GM19239 (cell line): ENCODE data around the gene RRM1.
"Not testable (repeated sequence)": the region's sequence is repeated elsewhere in the genome, so short reads cannot be mapped to it uniquely, and the experiment has no call there.

ENCODE experiments used
- DNase-seq: peaks from one replicate; pipeline ENCODE4 v3.0.0; 2011; ENCODE audit warnings: low spot score; ENCODE audit not compliant: insufficient read length
- FAIRE-seq: peaks from 2 replicates; lab custom pipeline; 2011; peaks lifted over from hg19 to GRCh38; lab: Jason Lieb, UNC

Gene RRM1

GRCh38 chr11:4127357-4127756 is 32.8 kb downstream of the RRM1 start:
- FAIRE-seq (no peak), DNase-seq (no peak)

GRCh38 chr11:4130219-4130618 is 35.6 kb downstream of the RRM1 start:
- not testable (repeated sequence) for FAIRE-seq, DNase-seq

- DNase-seq = no peak
Measured at GRCh38 chr11:4134806-4135205, 40.2 kb downstream of the RRM1 start.

GRCh38 chr11:4138497-4138896 is 43.9 kb downstream of the RRM1 start:
- no peak for DNase-seq
- FAIRE-seq = no peak

More at GRCh38 chr11:4134806-4135205, 40.2 kb downstream of the RRM1 start:
- no peak for FAIRE-seq

GRCh38 chr11:4140067-4140636 is 45.6 kb downstream of the RRM1 start:
- FAIRE-seq = no peak

GRCh38 chr11:4146070-4146771 is 51.6 kb downstream of the RRM1 start:
- FAIRE-seq (no peak), DNase-seq (no peak)

More at GRCh38 chr11:4140067-4140636, 45.6 kb downstream of the RRM1 start:
- no peak for DNase-seq

- FAIRE-seq = no peak
Measured at GRCh38 chr11:4146772-4147098, 52.1 kb downstream of the RRM1 start.

GRCh38 chr11:4154503-4154902 is 59.9 kb downstream of the RRM1 start:
- DNase-seq = no peak
- FAIRE-seq = no peak

More at GRCh38 chr11:4146772-4147098, 52.1 kb downstream of the RRM1 start:
- DNase-seq = no peak

GRCh38 chr11:4156571-4156970 is 62.0 kb downstream of the RRM1 start:
- DNase-seq (no peak), FAIRE-seq (no peak)

GRCh38 chr11:4158818-4159217 is 64.2 kb downstream of the RRM1 start:
- DNase-seq, FAIRE-seq: not testable (repeated sequence)

GRCh38 chr11:4161305-4161704 is 66.7 kb downstream of the RRM1 start:
- FAIRE-seq = no peak

GRCh38 chr11:4164884-4165590 is 70.4 kb downstream of the RRM1 start:
- DNase-seq (no peak), FAIRE-seq (no peak)

More at GRCh38 chr11:4161305-4161704, 66.7 kb downstream of the RRM1 start:
- DNase-seq = no peak

GRCh38 chr11:4167292-4167691 is 72.7 kb downstream of the RRM1 start:
- DNase-seq (no peak), FAIRE-seq (no peak)

- no peak for FAIRE-seq
- DNase-seq = no peak
Measured at GRCh38 chr11:4167758-4168157, 73.2 kb downstream of the RRM1 start.

GRCh38 chr11:4175620-4176350 is 81.2 kb downstream of the RRM1 start:
- not testable (repeated sequence) for FAIRE-seq, DNase-seq

- no peak for DNase-seq
- no peak for FAIRE-seq
Measured at GRCh38 chr11:4178813-4179662, 84.4 kb downstream of the RRM1 start.

- DNase-seq (no peak), FAIRE-seq (no peak)
Measured at GRCh38 chr11:4180441-4181183, 86.0 kb downstream of the RRM1 start.

- DNase-seq (peak; percentile 44), FAIRE-seq (peak; percentile 37)
Measured at GRCh38 chr11:4181782-4182721, 87.5 kb downstream of the RRM1 start.
